HUES48 (cell line): ENCODE measurements around the gene NUDT9.
"Not testable (repeated sequence)": the region's sequence is repeated elsewhere in the genome, so short reads cannot be mapped to it uniquely, and the experiment has no call there.

Experiments used
- H3K27ac ChIP-seq: one replicate; pipeline ENCODE4 v1.7.0; 2013; ENCODE audit warnings: low read depth, low read length, inconsistent platforms
- H3K27me3 ChIP-seq: 2 replicates; pipeline ENCODE4 v1.6.1; 2013; ENCODE audit warnings: mild to moderate bottlenecking, low read length; ENCODE audit not compliant: control insufficient read depth, insufficient read depth
- H3K36me3 ChIP-seq: 2 replicates; pipeline ENCODE4 v1.6.1; 2013; ENCODE audit warnings: low read length; ENCODE audit not compliant: control insufficient read depth, insufficient read depth
- H3K4me1 ChIP-seq: 2 replicates; pipeline ENCODE4 v1.6.1; 2013; ENCODE audit warnings: mild to moderate bottlenecking, low read length; ENCODE audit not compliant: control insufficient read depth, insufficient read depth
- H3K4me3 ChIP-seq: 2 replicates; pipeline ENCODE4 v1.5.1; 2013; ENCODE audit warnings: mild to moderate bottlenecking, low read depth, low read length
- H3K9ac ChIP-seq: 2 replicates; pipeline ENCODE4 v1.6.1; 2013; ENCODE audit warnings: mild to moderate bottlenecking, low read depth, low read length, moderate library complexity
- H3K9me3 ChIP-seq: 2 replicates; pipeline ENCODE4 v1.6.1; 2013; ENCODE audit warnings: low read length; ENCODE audit not compliant: control insufficient read depth, insufficient read depth

The NUDT9 gene, protein sequence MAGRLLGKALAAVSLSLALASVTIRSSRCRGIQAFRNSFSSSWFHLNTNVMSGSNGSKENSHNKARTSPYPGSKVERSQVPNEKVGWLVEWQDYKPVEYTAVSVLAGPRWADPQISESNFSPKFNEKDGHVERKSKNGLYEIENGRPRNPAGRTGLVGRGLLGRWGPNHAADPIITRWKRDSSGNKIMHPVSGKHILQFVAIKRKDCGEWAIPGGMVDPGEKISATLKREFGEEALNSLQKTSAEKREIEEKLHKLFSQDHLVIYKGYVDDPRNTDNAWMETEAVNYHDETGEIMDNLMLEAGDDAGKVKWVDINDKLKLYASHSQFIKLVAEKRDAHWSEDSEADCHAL

DNA sequence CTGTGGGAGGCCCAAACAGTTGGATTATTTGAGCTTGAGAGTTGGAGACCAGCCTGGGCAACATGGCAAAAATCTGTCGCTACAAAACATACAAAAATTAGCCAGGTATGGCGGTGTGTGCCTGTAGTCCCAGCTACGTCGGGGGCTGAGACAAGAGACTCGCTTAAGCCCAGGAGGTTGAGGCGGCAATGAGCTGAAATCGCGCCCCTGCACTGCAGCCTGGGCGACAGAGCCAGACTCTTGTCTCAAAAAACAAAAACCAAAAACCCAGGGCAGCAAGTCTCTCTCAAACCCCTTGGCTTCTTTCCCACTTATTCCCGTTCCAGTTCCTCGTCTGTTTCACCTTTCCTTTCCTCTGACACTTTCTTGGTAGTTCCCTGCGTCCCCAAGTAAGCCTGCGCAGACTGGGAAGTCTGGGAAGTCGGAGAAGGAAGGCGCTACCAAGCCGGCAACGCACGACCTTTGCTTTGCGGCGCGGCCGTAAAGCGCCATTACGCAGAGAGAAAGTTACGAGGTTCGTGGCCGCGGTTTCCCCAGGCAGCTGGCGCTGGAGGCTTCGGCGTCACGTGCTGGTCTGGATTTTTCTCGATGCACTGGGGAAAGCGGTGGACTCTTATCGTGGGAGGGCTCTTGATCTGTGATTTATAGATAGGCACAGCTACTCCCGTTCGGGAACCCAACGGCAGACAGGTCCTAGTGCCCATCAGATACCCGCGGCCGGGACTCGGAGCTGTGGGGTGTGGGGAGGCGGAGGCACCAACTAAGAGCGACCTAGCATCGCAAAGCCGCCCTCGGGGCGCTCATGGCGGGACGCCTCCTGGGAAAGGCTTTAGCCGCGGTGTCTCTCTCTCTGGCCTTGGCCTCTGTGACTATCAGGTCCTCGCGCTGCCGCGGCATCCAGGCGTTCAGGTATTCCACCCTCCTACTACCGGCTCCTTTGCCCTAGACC, at the start of gene NUDT9:
TSS of gene NUDT9 (plus strand) at position 470 of the 949 bp plus-strand sequence. CDS start at position 803, 333 bp downstream.
- no peaks in the 10 kb centered on the region for H3K36me3 ChIP-seq
- H3K4me3 ChIP-seq, result peak within 1 kb of the TSS; percentile 88
- peaks cover 27% of the 10 kb centered on the region for H3K4me1 ChIP-seq
- H3K27me3 ChIP-seq, result no peaks in the 10 kb centered on the region
- H3K9ac ChIP-seq, result peak within 1 kb of the TSS; percentile 90
- 0 out of 2 replicates have a peak, but pooled peaks cover 6% of the 10 kb centered on the region for H3K9me3 ChIP-seq
- peak within 1 kb of the TSS; percentile 96 for H3K27ac ChIP-seq

GRCh38 chr4:87375719-87376291, 46.6 kb upstream of the NUDT9 start:
- no peak overlapping the region for H3K4me3 ChIP-seq
- H3K36me3 ChIP-seq, result peaks cover 12% of the 10 kb centered on the region
- no peaks in the 10 kb centered on the region for H3K4me1 ChIP-seq
- no peak overlapping the region for H3K27ac ChIP-seq
- no peaks in the 10 kb centered on the region for H3K9me3 ChIP-seq
- no peaks in the 10 kb centered on the region for H3K27me3 ChIP-seq
- no peak overlapping the region for H3K9ac ChIP-seq

- no peak overlapping the region for H3K4me3 ChIP-seq
- H3K9ac ChIP-seq, result no peak overlapping the region
- no peaks in the 10 kb centered on the region for H3K9me3 ChIP-seq
- 0 out of 2 replicates have a peak, but pooled peaks cover 2% of the 10 kb centered on the region for H3K36me3 ChIP-seq
- no peak overlapping the region for H3K27ac ChIP-seq
- H3K4me1 ChIP-seq, result no peaks in the 10 kb centered on the region
- no peaks in the 10 kb centered on the region for H3K27me3 ChIP-seq
Observed at GRCh38 chr4:87377816-87378215, 44.6 kb upstream of the NUDT9 start.

DNA sequence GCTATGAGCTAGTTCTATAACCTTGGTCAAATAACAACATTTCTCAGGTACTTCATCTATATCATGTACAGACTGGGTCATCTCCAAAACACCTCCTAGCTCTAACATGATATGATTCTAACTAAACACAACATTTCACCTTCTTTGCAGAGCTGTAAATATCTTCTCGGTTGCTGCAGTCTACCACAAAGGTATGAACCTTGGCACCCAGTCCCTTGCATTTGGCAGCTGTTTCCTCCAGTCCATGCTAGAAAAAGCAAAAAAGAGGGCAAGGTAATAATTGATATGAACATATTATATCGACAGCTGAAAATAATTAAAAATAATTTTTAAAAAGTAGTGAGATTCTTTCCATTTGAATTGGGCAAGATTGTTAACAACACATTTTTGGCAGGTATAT, 40.3 kb upstream of the NUDT9 start:
- 0 out of 2 replicates have a peak, but pooled peaks cover 2% of the 10 kb centered on the region for H3K36me3 ChIP-seq
- H3K9ac ChIP-seq, result no peak overlapping the region
- H3K9me3 ChIP-seq, result no peaks in the 10 kb centered on the region
- H3K4me1 ChIP-seq, result no peaks in the 10 kb centered on the region
- no peaks in the 10 kb centered on the region for H3K27me3 ChIP-seq
- H3K27ac ChIP-seq, result no peak overlapping the region
- no peak overlapping the region for H3K4me3 ChIP-seq

GRCh38 chr4:87382931-87383330, 39.4 kb upstream of the NUDT9 start:
- Histone ChIP-seq H3K27me3 (no peaks in the 10 kb centered on the region), H3K9ac (no peak overlapping the region), H3K36me3 (0 out of 2 replicates have a peak, but pooled peaks cover 2% of the 10 kb centered on the region), H3K4me1 (no peaks in the 10 kb centered on the region), H3K4me3 (no peak overlapping the region), H3K9me3 (no peaks in the 10 kb centered on the region), H3K27ac (no peak overlapping the region)

GRCh38 chr4:87384466-87385132, 37.8 kb upstream of the NUDT9 start:
- H3K4me1 ChIP-seq, H3K36me3 ChIP-seq, H3K27ac ChIP-seq, H3K4me3 ChIP-seq, H3K9ac ChIP-seq, H3K9me3 ChIP-seq, H3K27me3 ChIP-seq: not testable (repeated sequence)

DNA sequence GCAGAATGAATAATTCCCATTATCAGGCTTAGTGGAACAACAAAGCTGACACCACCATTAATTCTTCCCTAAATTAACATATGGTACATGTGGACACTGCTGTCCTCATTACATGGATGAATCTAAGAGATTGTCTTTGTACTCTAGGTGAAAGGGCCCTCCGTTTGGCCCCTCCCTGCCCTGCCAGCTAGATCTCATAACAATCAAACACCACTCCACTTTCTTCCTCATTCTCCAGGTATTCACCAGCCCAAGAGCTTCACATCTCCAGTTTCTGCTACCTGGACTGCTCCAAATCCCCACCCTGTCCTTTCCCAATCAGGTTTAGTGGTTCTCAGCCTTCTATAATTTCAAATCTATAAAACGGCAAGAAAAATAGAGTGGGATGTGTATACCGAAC, 35.1 kb upstream of the NUDT9 start:
- Histone ChIP-seq H3K27me3 (no peaks in the 10 kb centered on the region), H3K27ac (no peak overlapping the region), H3K4me1 (no peaks in the 10 kb centered on the region), H3K36me3 (no peaks in the 10 kb centered on the region), H3K4me3 (no peak overlapping the region), H3K9me3 (no peaks in the 10 kb centered on the region), H3K9ac (no peak overlapping the region)

GRCh38 chr4:87388901-87389300, 33.5 kb upstream of the NUDT9 start:
- H3K4me3 ChIP-seq, result no peak overlapping the region

DNA sequence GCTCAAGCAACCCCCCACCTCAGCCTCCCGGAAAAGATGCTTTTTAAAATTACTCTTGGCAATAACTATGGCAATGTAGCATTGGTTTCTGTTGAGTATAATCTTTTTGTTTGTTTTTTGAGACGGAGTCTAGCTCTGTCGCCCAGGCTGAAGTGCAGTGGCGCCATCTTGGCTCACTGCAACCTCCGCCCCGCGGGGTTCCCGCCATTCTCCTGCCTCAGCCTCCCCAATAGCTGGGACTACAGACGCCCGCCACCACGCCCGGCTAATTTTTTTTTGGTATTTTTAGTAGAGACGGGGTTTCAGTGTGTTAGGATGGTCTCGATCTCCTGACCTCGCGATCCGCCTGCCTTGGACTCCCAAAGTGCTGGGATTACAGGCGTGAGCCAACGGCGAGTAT, 32.3 kb upstream of the NUDT9 start:
- H3K4me3 ChIP-seq, result peak overlapping the region; percentile 66
- not testable (repeated sequence) for H3K27ac ChIP-seq, H3K27me3 ChIP-seq, H3K4me1 ChIP-seq, H3K36me3 ChIP-seq, H3K9ac ChIP-seq, H3K9me3 ChIP-seq

More at GRCh38 chr4:87388901-87389300, 33.5 kb upstream of the NUDT9 start:
- Histone ChIP-seq H3K27ac (no peak overlapping the region), H3K36me3 (no peaks in the 10 kb centered on the region), H3K9ac (no peak overlapping the region), H3K4me1 (no peaks in the 10 kb centered on the region), H3K27me3 (no peaks in the 10 kb centered on the region), H3K9me3 (no peaks in the 10 kb centered on the region)

DNA sequence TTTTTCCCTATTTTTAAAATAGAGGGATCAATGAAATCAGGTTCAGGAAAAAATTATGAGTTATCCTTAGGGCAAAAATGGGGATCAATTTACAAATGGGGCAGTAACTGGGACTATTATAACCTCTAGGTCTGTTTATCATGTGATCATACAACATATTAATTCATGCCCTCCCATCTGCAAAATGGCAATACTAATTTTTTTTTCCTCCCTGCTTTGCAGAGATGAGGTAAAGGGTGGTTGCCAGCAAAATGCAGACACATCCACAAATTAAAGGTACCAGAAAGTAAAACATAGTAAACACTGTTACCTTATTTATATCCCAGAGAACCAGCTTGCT, 31.9 kb upstream of the NUDT9 start:
- Histone ChIP-seq H3K9me3 (no peaks in the 10 kb centered on the region), H3K4me1 (no peaks in the 10 kb centered on the region), H3K4me3 (peak overlapping the region; percentile 66), H3K27ac (peak overlapping the region; percentile 81), H3K9ac (peak overlapping the region; percentile 60), H3K27me3 (no peaks in the 10 kb centered on the region), H3K36me3 (no peaks in the 10 kb centered on the region)
